HFFc6 (cell line): ENCODE measurements around the gene KCNAB1. TPM values are rescaled to one million over a fixed set of nuclear protein-coding genes. Genes with fewer than 3 reads are reported as not detected.
"Not testable (repeated sequence)": the region's sequence is repeated elsewhere in the genome, so short reads cannot be mapped to it uniquely, and the experiment has no call there.

Experiments
- DNase-seq: peaks from one replicate; pipeline ENCODE4 v3.0.0-alpha.2; 2018
- H3K27ac Mint-ChIP-seq: 2 replicates; pipeline ENCODE4 v1.8.0; 2020; ENCODE audit warnings: mild to moderate bottlenecking, mixed read lengths
- H3K27me3 Mint-ChIP-seq: 2 replicates; pipeline ENCODE4 v1.8.0; 2021; ENCODE audit warnings: mild to moderate bottlenecking, moderate library complexity, mixed read lengths; ENCODE audit not compliant: insufficient read depth
- H3K36me3 Mint-ChIP-seq: 2 replicates; pipeline ENCODE4 v1.8.0; 2021; ENCODE audit warnings: low read depth, mixed read lengths
- H3K4me1 Mint-ChIP-seq: 2 replicates; pipeline ENCODE4 v1.8.0; 2020; ENCODE audit warnings: low read depth, mixed read lengths
- H3K4me3 Mint-ChIP-seq: 2 replicates; pipeline ENCODE4 v1.8.0; 2020; ENCODE audit warnings: mild to moderate bottlenecking, moderate library complexity, mixed read lengths
- H3K9me3 Mint-ChIP-seq: 2 replicates; pipeline ENCODE4 v1.8.0; 2020; ENCODE audit warnings: mild to moderate bottlenecking, mixed read lengths
- CTCF ChIP-seq: fragments of 200-600 bp; sonication (generic); IDR thresholded peaks from 2 replicates; pipeline ENCODE4 v1.5.0; 2021; ENCODE audit warnings: antibody characterized with exemption, mild to moderate bottlenecking
- total RNA-seq, 6 experiments: library from RNA; stranded (reverse); fragmentation: NEBNext Ultra II Directional; extraction: Animal tissue kit (Norgen Biotek cat#: 25700); gene quantifications; 2 replicates in 1 of 6; 3 replicates in 5 of 6; pipeline ENCODE4 v1.2.3, GENCODE V29; 2021

Gene KCNAB1
- total RNA-seq, 6 experiments from 2014 or later: not detected

GRCh38 chr3:156098437-156099035 lies 21.8 kb upstream of the KCNAB1 start:
- Mint-ChIP-seq H3K27me3 (no peaks in the 10 kb centered on the region; the same call in 1 of the 2 replicates), H3K4me3 (no peak overlapping the region), H3K36me3 (no peaks in the 10 kb centered on the region; the same call in 1 of the 2 replicates), H3K4me1 (no peaks in the 10 kb centered on the region), H3K9me3 (peaks cover 10% of the 10 kb centered on the region), H3K27ac (no peak overlapping the region)
- TF ChIP-seq CTCF: no peak
- DNase-seq: no peak

- not testable (repeated sequence) for H3K9me3 Mint-ChIP-seq, DNase-seq, H3K27ac Mint-ChIP-seq, H3K4me1 Mint-ChIP-seq, H3K4me3 Mint-ChIP-seq, H3K27me3 Mint-ChIP-seq, H3K36me3 Mint-ChIP-seq
These were observed 21.0 kb upstream of the KCNAB1 start for GRCh38 chr3:156099348-156099747.

- H3K4me1 Mint-ChIP-seq, H3K4me3 Mint-ChIP-seq, H3K27ac Mint-ChIP-seq, H3K27me3 Mint-ChIP-seq, DNase-seq, H3K36me3 Mint-ChIP-seq, H3K9me3 Mint-ChIP-seq: not testable (repeated sequence)
These were observed 20.4 kb upstream of the KCNAB1 start for GRCh38 chr3:156099984-156100383.

- H3K4me3 Mint-ChIP-seq: no peak overlapping the region
- no peaks in the 10 kb centered on the region; the same call in 1 of the 2 replicates for H3K36me3 Mint-ChIP-seq
- peaks cover 10% of the 10 kb centered on the region for H3K9me3 Mint-ChIP-seq
- no peak for TF ChIP-seq CTCF
- H3K27me3 Mint-ChIP-seq: no peaks in the 10 kb centered on the region
- no peak overlapping the region for H3K27ac Mint-ChIP-seq
- no peaks in the 10 kb centered on the region for H3K4me1 Mint-ChIP-seq
- DNase-seq: no peak
These were observed 18.0 kb upstream of the KCNAB1 start for GRCh38 chr3:156102267-156102931.

- TF ChIP-seq CTCF: no peak
- no peaks in the 10 kb centered on the region for H3K36me3 Mint-ChIP-seq
- no peaks in the 10 kb centered on the region for H3K4me1 Mint-ChIP-seq
- H3K27me3 Mint-ChIP-seq: peaks cover 13% of the 10 kb centered on the region
- no peak overlapping the region for H3K4me3 Mint-ChIP-seq
- no peak for DNase-seq
- no peaks in the 10 kb centered on the region for H3K9me3 Mint-ChIP-seq
- H3K27ac Mint-ChIP-seq: no peak overlapping the region
These were observed 13.5 kb upstream of the KCNAB1 start for GRCh38 chr3:156106721-156107373.

- no peak overlapping the region for H3K4me3 Mint-ChIP-seq
- DNase-seq: no peak
- no peak for TF ChIP-seq CTCF
- H3K36me3 Mint-ChIP-seq: no peaks in the 10 kb centered on the region
- no peaks in the 10 kb centered on the region for H3K4me1 Mint-ChIP-seq
- no peaks in the 10 kb centered on the region for H3K9me3 Mint-ChIP-seq
- peaks cover 13% of the 10 kb centered on the region for H3K27me3 Mint-ChIP-seq
- no peak overlapping the region for H3K27ac Mint-ChIP-seq
These were observed 12.9 kb upstream of the KCNAB1 start for GRCh38 chr3:156107504-156107903.
